Measurements from ENCODE around the gene DAPK1.

GRCh38 chr9:87605676-87606075, 108.0 kb downstream of the DAPK1 start:
- TF ChIP-seq CTCF (IDR thresholded peaks at IDR 0.05) = no peak
- no peak for TF ChIP-seq EZH2 (IDR thresholded peaks at IDR 0.05; ENCODE audit: borderline replicate concordance, insufficient read depth, low read depth, low read length, poor library complexity, severe bottlenecking)
